Smooth muscle cell (in vitro differentiated cells): Measurements from ENCODE around the gene ENC1. TPM values are rescaled to one million over a fixed set of nuclear protein-coding genes. Genes with fewer than 3 reads are reported as not detected.

Source experiments
- DNase-seq: peaks from one replicate; lab custom pipeline; 2025; ENCODE audit not compliant: unreplicated experiment; lab: John Stamatoyannopoulos, UW
- H2AFZ ChIP-seq: fragments of 200-600 bp; sonication (generic); 2 replicates; pipeline ENCODE4 v1.6.0; 2016; ENCODE audit warnings: antibody characterized with exemption, low read depth, mild to moderate bottlenecking
- H3F3A ChIP-seq: fragments of 200-600 bp; sonication (generic); 2 replicates; pipeline ENCODE4 v1.6.0; 2017; ENCODE audit warnings: antibody characterized with exemption, low read depth
- H3K27ac ChIP-seq: fragments of 200-600 bp; sonication (generic); 2 replicates; pipeline ENCODE4 v1.5.1; 2016; ENCODE audit warnings: low read depth, mild to moderate bottlenecking
- H3K27me3 ChIP-seq: fragments of 200-600 bp; sonication (generic); 2 replicates; pipeline ENCODE4 v1.6.1; 2016; ENCODE audit warnings: low read depth, mild to moderate bottlenecking
- H3K36me3 ChIP-seq: fragments of 200-600 bp; sonication (generic); 2 replicates; pipeline ENCODE4 v1.5.1; 2016; ENCODE audit warnings: low read depth
- H3K4me1 ChIP-seq: fragments of 200-600 bp; sonication (generic); 2 replicates; pipeline ENCODE4 v1.5.1; 2016; ENCODE audit warnings: low read depth
- H3K4me2 ChIP-seq: fragments of 200-600 bp; sonication (generic); 2 replicates; pipeline ENCODE4 v1.6.0; 2016; ENCODE audit warnings: mild to moderate bottlenecking
- H3K4me3 ChIP-seq: fragments of 200-600 bp; sonication (generic); 2 replicates; pipeline ENCODE4 v1.5.1; 2016; ENCODE audit warnings: mild to moderate bottlenecking
- H3K79me2 ChIP-seq: fragments of 200-600 bp; sonication (generic); 2 replicates; pipeline ENCODE4 v1.6.0; 2016; ENCODE audit warnings: low read depth, mild to moderate bottlenecking
- H3K9ac ChIP-seq: fragments of 200-600 bp; sonication (generic); 2 replicates; pipeline ENCODE4 v1.6.0; 2016; ENCODE audit warnings: low read depth
- H3K9me3 ChIP-seq: fragments of 200-600 bp; sonication (generic); replicated peaks from 2 replicates; pipeline ENCODE4 v1.5.1; 2016; ENCODE audit warnings: low read depth
- H4K20me1 ChIP-seq: fragments of 200-600 bp; sonication (generic); 2 replicates; pipeline ENCODE4 v1.6.0; 2016; ENCODE audit warnings: low read depth
- WGBS: methylation state at CpG from one replicate; pipeline ENCODE4 v1.1.7; 2016; ENCODE audit warnings: low lambda C conversion rate; 5-methylcytosine and 5-hydroxymethylcytosine counted together
- polyA plus RNA-seq: library from polyadenylated mRNA; unstranded; fragments of >200 nt; fragmentation: Nextera tagmentation; extraction: Ambion mirVana; gene quantifications from 2 replicates; pipeline ENCODE4 v1.2.1, GENCODE V29; 2016
- total RNA-seq: library from RNA; depleted of rRNA; stranded (reverse); fragments of >200 nt; gene quantifications from 2 replicates; pipeline ENCODE4 v1.2.3, GENCODE V29; 2014
- TF ChIP-seq, protein P1 (sequence below): fragments of 200-600 bp; sonication (generic); IDR thresholded peaks from 2 replicates; pipeline ENCODE4 v1.5.1; 2017; ENCODE audit warnings: borderline replicate concordance, mild to moderate bottlenecking, antibody characterized with exemption; ENCODE audit not compliant: insufficient read depth, poor library complexity, severe bottlenecking

The ENC1 gene
- total and polyA plus RNA-seq, 2 experiments from 2014 or later = 17.4 to 110 TPM

DNA sequence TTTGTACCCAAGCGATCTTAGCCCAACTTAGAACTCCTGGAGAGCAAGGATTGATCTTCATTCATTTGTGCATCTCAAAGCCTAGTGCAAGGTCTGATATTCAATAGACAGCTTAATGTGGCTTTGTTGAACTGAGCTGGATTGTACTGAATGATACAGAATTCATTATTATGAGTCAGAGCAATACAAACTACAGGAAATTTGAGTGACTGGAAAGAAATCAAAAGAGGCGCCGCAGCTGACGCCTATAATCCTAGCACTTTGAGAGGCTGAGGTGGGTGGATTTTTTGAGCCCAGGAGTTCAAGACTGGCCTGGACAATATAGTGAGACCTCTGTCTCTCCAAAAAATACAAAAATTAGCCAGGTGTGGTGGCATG, 58.6 kb downstream of the ENC1 start:
- H3K9ac ChIP-seq = no peak overlapping the region
- 95% methylated on average over 4 of the region's 4 CpGs for WGBS
- peaks cover 8% of the 10 kb centered on the region for H3K4me1 ChIP-seq
- no peak overlapping the region for H3K27ac ChIP-seq
- DNase-seq = no peak
- H3K79me2 ChIP-seq = no peaks in the 10 kb centered on the region
- H4K20me1 ChIP-seq = no peaks in the 10 kb centered on the region
- no peak overlapping the region for H3K4me2 ChIP-seq
- no peaks in the 10 kb centered on the region for H3K27me3 ChIP-seq
- H3K36me3 ChIP-seq = no peaks in the 10 kb centered on the region
- no peak overlapping the region for H2AFZ ChIP-seq
- no peaks in the 10 kb centered on the region for H3K9me3 ChIP-seq
- TF ChIP-seq, protein P1, sequence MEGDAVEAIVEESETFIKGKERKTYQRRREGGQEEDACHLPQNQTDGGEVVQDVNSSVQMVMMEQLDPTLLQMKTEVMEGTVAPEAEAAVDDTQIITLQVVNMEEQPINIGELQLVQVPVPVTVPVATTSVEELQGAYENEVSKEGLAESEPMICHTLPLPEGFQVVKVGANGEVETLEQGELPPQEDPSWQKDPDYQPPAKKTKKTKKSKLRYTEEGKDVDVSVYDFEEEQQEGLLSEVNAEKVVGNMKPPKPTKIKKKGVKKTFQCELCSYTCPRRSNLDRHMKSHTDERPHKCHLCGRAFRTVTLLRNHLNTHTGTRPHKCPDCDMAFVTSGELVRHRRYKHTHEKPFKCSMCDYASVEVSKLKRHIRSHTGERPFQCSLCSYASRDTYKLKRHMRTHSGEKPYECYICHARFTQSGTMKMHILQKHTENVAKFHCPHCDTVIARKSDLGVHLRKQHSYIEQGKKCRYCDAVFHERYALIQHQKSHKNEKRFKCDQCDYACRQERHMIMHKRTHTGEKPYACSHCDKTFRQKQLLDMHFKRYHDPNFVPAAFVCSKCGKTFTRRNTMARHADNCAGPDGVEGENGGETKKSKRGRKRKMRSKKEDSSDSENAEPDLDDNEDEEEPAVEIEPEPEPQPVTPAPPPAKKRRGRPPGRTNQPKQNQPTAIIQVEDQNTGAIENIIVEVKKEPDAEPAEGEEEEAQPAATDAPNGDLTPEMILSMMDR = no peak
- no peaks in the 10 kb centered on the region for H3F3A ChIP-seq
- H3K4me3 ChIP-seq = no peak overlapping the region

- no peaks in the 10 kb centered on the region for H3F3A ChIP-seq
- H3K9ac ChIP-seq = no peak overlapping the region
- no peaks in the 10 kb centered on the region for H3K27me3 ChIP-seq
- H4K20me1 ChIP-seq = no peaks in the 10 kb centered on the region
- no peak for DNase-seq
- H3K79me2 ChIP-seq = no peaks in the 10 kb centered on the region
- H3K4me1 ChIP-seq = peaks cover 2% of the 10 kb centered on the region
- no peaks in the 10 kb centered on the region for H3K36me3 ChIP-seq
- TF ChIP-seq, protein P1 = no peak
- 86% methylated on average over 3 of the region's 3 CpGs for WGBS
- H3K4me2 ChIP-seq = no peak overlapping the region
- no peak overlapping the region for H3K27ac ChIP-seq
- H3K9me3 ChIP-seq = no peaks in the 10 kb centered on the region
- no peak overlapping the region for H3K4me3 ChIP-seq
- no peak overlapping the region for H2AFZ ChIP-seq
Measured at GRCh38 chr5:74580729-74581109, 59.8 kb downstream of the ENC1 start.

DNA sequence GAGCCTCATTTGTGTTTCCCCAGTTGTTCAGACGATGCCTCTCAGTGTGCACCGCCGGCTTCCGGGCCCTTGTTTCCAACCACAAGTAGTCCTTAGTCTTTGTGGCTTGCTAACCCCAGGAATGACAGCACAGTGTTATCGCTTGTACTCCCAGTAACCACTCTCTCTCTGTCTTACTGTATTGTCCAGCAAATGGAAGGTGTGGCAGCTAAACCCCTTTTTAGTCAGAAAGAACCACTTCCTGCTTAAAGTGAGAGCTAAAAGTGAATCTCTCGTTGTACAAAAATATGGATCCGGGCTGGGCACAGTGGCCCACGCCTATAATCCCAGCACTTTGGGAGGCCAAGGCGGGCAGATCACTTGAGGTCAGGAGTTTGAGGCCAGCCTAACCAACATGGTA, 61.3 kb downstream of the ENC1 start:
- Histone ChIP-seq H3K36me3 (no peaks in the 10 kb centered on the region), H3K79me2 (no peaks in the 10 kb centered on the region), H3K4me3 (no peak overlapping the region), H3K27me3 (no peaks in the 10 kb centered on the region), H3K9ac (no peak overlapping the region), H3K27ac (no peak overlapping the region), H3K4me2 (no peak overlapping the region), H3K9me3 (no peaks in the 10 kb centered on the region), H2AFZ (no peak overlapping the region), H3K4me1 (no peaks in the 10 kb centered on the region), H4K20me1 (no peaks in the 10 kb centered on the region), H3F3A (no peaks in the 10 kb centered on the region)
- 61% methylated on average over 9 of the region's 9 CpGs for WGBS
- DNase-seq = no peak
- TF ChIP-seq, protein P1 = no peak

DNA sequence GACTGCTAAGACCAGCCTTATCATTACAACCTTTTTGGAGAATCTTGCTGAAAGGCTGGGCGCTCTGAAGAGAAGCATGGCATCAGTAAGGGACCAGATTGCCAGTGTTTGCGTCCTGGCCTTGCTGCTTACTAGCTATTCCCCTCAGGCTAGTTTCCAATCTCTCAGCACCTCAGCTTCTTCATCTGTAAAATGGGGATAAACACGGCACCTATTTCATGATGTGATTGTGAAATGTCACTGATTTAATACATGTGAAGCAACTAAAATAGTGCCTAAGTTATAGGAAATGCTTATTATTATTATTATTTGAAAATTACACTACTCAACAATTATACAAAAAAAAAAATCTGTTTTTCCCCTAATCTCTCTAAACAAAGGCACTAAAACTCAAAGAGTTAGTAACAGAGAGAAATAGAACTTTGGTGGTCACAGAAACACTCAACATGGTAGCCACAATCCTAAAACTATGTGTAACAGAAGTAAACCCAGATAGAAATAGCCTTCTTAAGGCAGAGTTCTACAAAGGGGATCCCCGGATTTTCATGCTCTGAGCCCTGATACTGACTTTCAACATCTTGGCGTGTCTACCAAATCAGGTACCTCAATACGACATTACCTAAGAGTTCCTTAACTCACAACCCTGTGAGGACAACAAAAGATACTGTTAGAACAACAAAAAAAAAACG, 62.0 kb downstream of the ENC1 start:
- no peaks in the 10 kb centered on the region for H3K36me3 ChIP-seq
- no peaks in the 10 kb centered on the region for H3K27me3 ChIP-seq
- no peak overlapping the region for H3K4me3 ChIP-seq
- H3K79me2 ChIP-seq = no peaks in the 10 kb centered on the region
- H4K20me1 ChIP-seq = no peaks in the 10 kb centered on the region
- H3K4me2 ChIP-seq = no peak overlapping the region
- no peak overlapping the region for H3K27ac ChIP-seq
- TF ChIP-seq, protein P1 = no peak
- 95% methylated on average over 7 of the region's 7 CpGs for WGBS
- no peak overlapping the region for H2AFZ ChIP-seq
- no peaks in the 10 kb centered on the region for H3K9me3 ChIP-seq
- DNase-seq = no peak
- no peak overlapping the region for H3K9ac ChIP-seq
- no peaks in the 10 kb centered on the region for H3F3A ChIP-seq
- H3K4me1 ChIP-seq = peaks cover under 1% of the 10 kb centered on the region
